ENCODE measurements around the gene VPS25. TPM values are rescaled to one million over a fixed set of nuclear protein-coding genes. Genes with fewer than 3 reads are reported as not detected.

Gene VPS25
- polyA plus RNA-seq, 2 of the 4 experiments (the other 2 are of a cell fraction): 119 to 143 TPM

GRCh38 chr17:42760652-42761581 is 12.3 kb upstream of the VPS25 start, which contains the start of gene RAMP2:
Gene RAMP2 (plus strand): TSS chr17:42761227. CDS start chr17:42761262, 35 bp downstream.
- ATAC-seq: peak; percentile 53 to 65; a peak in 4 of 6 replicates
- POLR2A ChIA-PET: interaction anchor here (1.2 to 1.7 kb wide), 7 partner anchors 12 to 237 kb away, joined by 3 to 6 read pairs (median 4); partner anchors contain the start of genes BECN1, RETREG3, TUBG1 and VPS25

GRCh38 chr17:42761638-42762037 is 11.6 kb upstream of the VPS25 start:
- H3K4me3 ChIP-seq: peak overlapping the region; percentile 56
- H3K4me2 ChIP-seq: peak overlapping the region; percentile 99
- no peaks in the 10 kb centered on the region for H3K9me3 ChIP-seq
- ATAC-seq (no peak), DNase-seq (ENCODE audit: low read depth in 1 of 2, low spot score in 1 of 2) (no peak), FAIRE-seq (no peak)
- H3K27ac ChIP-seq: peak overlapping the region; percentile 75 to 82; a peak in 5 of 6 replicates
- POLR2A ChIA-PET: interaction anchor here (1.4 to 1.7 kb wide), 3 partner anchors 12 to 152 kb away, joined by 4 to 6 read pairs (median 5); partner anchors contain the start of genes BECN1, RETREG3, TUBG1 and VPS25
- WGBS (ENCODE audit: missing lambda C conversion rate): 88% methylated on average over 12 of the region's 12 CpGs
- peaks cover 15% of the 10 kb centered on the region for H3K4me1 ChIP-seq
- TF ChIP-seq POLR2A (IDR thresholded peaks at IDR 0.05; ENCODE audit: low read length) (no peak), ELK1 (IDR thresholded peaks at IDR 0.05; ENCODE audit: low read depth, low read length) (no peak), FOSL2 (IDR thresholded peaks at IDR 0.05) (no peak), FOSL2 (CRISPR knock-in tag; IDR thresholded peaks at IDR 0.05) (no peak), MAZ (IDR thresholded peaks at IDR 0.05; ENCODE audit: borderline replicate concordance, low read depth, low read length) (no peak), BCL3 (IDR thresholded peaks at IDR 0.05) (no peak), HOXA7 (CRISPR knock-in tag; IDR thresholded peaks at IDR 0.05) (no peak), HMGXB4 (CRISPR knock-in tag; IDR thresholded peaks at IDR 0.05; ENCODE audit: borderline replicate concordance) (no peak), ZFP36 (IDR thresholded peaks at IDR 0.05; ENCODE audit: borderline replicate concordance, partially characterized antibody) (no peak), JUNB (IDR thresholded peaks at IDR 0.05) (no peak), RNF2 (IDR thresholded peaks at IDR 0.05; ENCODE audit: borderline replicate concordance, low read depth) (no peak), CHD4 (IDR thresholded peaks at IDR 0.05; ENCODE audit: borderline replicate concordance) (no peak), MAFK (IDR thresholded peaks at IDR 0.05; ENCODE audit: partially characterized antibody) (no peak), NR3C1 (IDR thresholded peaks at IDR 0.05) (no peak), RFX5 (IDR thresholded peaks at IDR 0.05) (no peak), HOXB5 (CRISPR knock-in tag; IDR thresholded peaks at IDR 0.05) (no peak), HDAC2 (IDR thresholded peaks at IDR 0.05) (no peak), KDM5A (IDR thresholded peaks at IDR 0.05) (no peak), ZSCAN20 (CRISPR knock-in tag; IDR thresholded peaks at IDR 0.05) (no peak), EHF (CRISPR knock-in tag; IDR thresholded peaks at IDR 0.05) (no peak)
- TF ChIP-seq, protein P1, sequence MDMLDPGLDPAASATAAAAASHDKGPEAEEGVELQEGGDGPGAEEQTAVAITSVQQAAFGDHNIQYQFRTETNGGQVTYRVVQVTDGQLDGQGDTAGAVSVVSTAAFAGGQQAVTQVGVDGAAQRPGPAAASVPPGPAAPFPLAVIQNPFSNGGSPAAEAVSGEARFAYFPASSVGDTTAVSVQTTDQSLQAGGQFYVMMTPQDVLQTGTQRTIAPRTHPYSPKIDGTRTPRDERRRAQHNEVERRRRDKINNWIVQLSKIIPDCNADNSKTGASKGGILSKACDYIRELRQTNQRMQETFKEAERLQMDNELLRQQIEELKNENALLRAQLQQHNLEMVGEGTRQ (IDR thresholded peaks at IDR 0.05): no peak
- CTCF ChIA-PET: interaction anchor here (0.6 to 7.0 kb wide), 23 partner anchors 8 to 190 kb away, joined by 3 to 114 read pairs (median 4); partner anchors contain the start of genes BECN1, PSMC3IP and VPS25

More at GRCh38 chr17:42760652-42761581, 12.3 kb upstream of the VPS25 start, which contains the start of gene RAMP2:
- peaks cover 15% of the 10 kb centered on the region for H3K4me1 ChIP-seq
- TF ChIP-seq MAX (IDR thresholded peaks at IDR 0.05) (peak; percentile 57), E2F6 (IDR thresholded peaks at IDR 0.05; ENCODE audit: borderline replicate concordance, low read depth) (peak; percentile 13; the same call in 1 of the 2 replicates), ESRRA (IDR thresholded peaks at IDR 0.05; ENCODE audit: borderline replicate concordance, low read length) (no peak)
- no peaks in the 10 kb centered on the region for H3K9me3 ChIP-seq
- FAIRE-seq (no peak), DNase-seq (ENCODE audit: low read depth in 1 of 2, low spot score in 1 of 2) (peak in 1 of 2 experiments; percentile 41)
- CTCF ChIA-PET: interaction anchor here (0.7 to 7.0 kb wide), 23 partner anchors 9 to 188 kb away, joined by 3 to 114 read pairs (median 5); partner anchors contain the start of genes AOC2, PSMC3IP and VPS25
- H3K4me3 ChIP-seq: peak within 1 kb of the TSS; percentile 56
- peak within 1 kb of the TSS; percentile 75 to 82 for H3K27ac ChIP-seq
- WGBS (ENCODE audit: missing lambda C conversion rate): 54% methylated on average over 25 of the region's 92 CpGs
- H3K4me2 ChIP-seq: peak within 1 kb of the TSS; percentile 99

Data from A549 (cell line).